IMR-90 (cell line): ENCODE data around the gene C1orf167. TPM values are rescaled to one million over a fixed set of nuclear protein-coding genes. Genes with fewer than 3 reads are reported as not detected.

ENCODE experiments used
- ATAC-seq: fragments of 200-7000 bp; cut with Tn5 transposase; 2 replicates; pipeline ENCODE4 v1.9.1; 2020; ENCODE audit warnings: low read depth, mild to moderate bottlenecking, moderate library complexity
- BruUV-seq: library from RNA; stranded (reverse); fragments of 400-500 nt; replicated peaks from 2 replicates; lab custom pipeline; 2021; lab: Mats Ljungman, UMichigan
- CTCF ChIA-PET: fragments of 300-600 bp; formaldehyde crosslinking; extraction: SDS; loops from one replicate; lab custom pipeline; 2021; ENCODE audit warnings: antibody characterized with exemption; lab: Yijun Ruan, JAX
- POLR2A ChIA-PET: fragments of 300-600 bp; sonication (Branson Sonifier 250); formaldehyde crosslinking; loops from one replicate; lab custom pipeline; 2022; ENCODE audit warnings: antibody characterized with exemption; ENCODE audit not compliant: unreplicated experiment; lab: Charles Lee
- DNase-seq: peaks from one replicate; pipeline ENCODE4 v3.0.0; 2013
- H2AFZ ChIP-seq: replicated peaks from 2 replicates; pipeline ENCODE3; 2013; ENCODE audit warnings: low read length, mild to moderate bottlenecking; ENCODE audit not compliant: poor library complexity
- H2AK5ac ChIP-seq: 2 replicates; pipeline ENCODE4 v1.6.1; 2013; ENCODE audit warnings: low read depth, low read length, inconsistent platforms
- H2AK9ac ChIP-seq: replicated peaks from 2 replicates; pipeline ENCODE3; 2013; ENCODE audit warnings: mild to moderate bottlenecking, low read depth, low read length, moderate library complexity; ENCODE audit not compliant: poor library complexity
- H2BK120ac ChIP-seq: 2 replicates; pipeline ENCODE4 v1.6.1; 2013; ENCODE audit warnings: low read depth, low read length, inconsistent platforms
- H2BK15ac ChIP-seq: 3 replicates; pipeline ENCODE4 v1.6.1; 2013; ENCODE audit warnings: low read depth, low read length, inconsistent platforms
- H2BK20ac ChIP-seq: 2 replicates; pipeline ENCODE4 v1.6.1; 2013; ENCODE audit warnings: low read depth, mild to moderate bottlenecking, inconsistent platforms, low read length, moderate library complexity
- H2BK5ac ChIP-seq: 2 replicates; pipeline ENCODE4 v1.6.1; 2013; ENCODE audit warnings: mild to moderate bottlenecking, low read depth, low read length, inconsistent platforms; ENCODE audit not compliant: poor library complexity, severe bottlenecking
- H3K14ac ChIP-seq: replicated peaks from 2 replicates; pipeline ENCODE4 v1.6.1; 2013; ENCODE audit warnings: low read depth, low read length, inconsistent platforms
- H3K18ac ChIP-seq: 2 replicates; pipeline ENCODE4 v1.6.1; 2013; ENCODE audit warnings: low read depth, low read length, control low read depth
- H3K23ac ChIP-seq: 2 replicates; pipeline ENCODE4 v1.6.1; 2013; ENCODE audit warnings: low read depth, low read length, inconsistent platforms
- H3K27ac ChIP-seq: 2 replicates; pipeline ENCODE4 v1.5.1; 2013; ENCODE audit warnings: mild to moderate bottlenecking, control low read depth, low read length; ENCODE audit not compliant: insufficient read depth
- H3K27me3 ChIP-seq: 2 replicates; pipeline ENCODE4 v1.6.1; 2013; ENCODE audit warnings: low read length; ENCODE audit not compliant: control insufficient read depth, insufficient read depth
- H3K36me3 ChIP-seq: 2 replicates; pipeline ENCODE4 v1.6.1; 2013; ENCODE audit warnings: low read length, mixed read lengths; ENCODE audit not compliant: control insufficient read depth, insufficient read depth
- H3K4ac ChIP-seq: 2 replicates; pipeline ENCODE4 v1.6.1; 2013; ENCODE audit warnings: low read depth, low read length, inconsistent platforms
- H3K4me1 ChIP-seq: 2 replicates; pipeline ENCODE4 v1.6.1; 2013; ENCODE audit warnings: low read length, mixed read lengths; ENCODE audit not compliant: control insufficient read depth, insufficient read depth
- H3K4me2 ChIP-seq: 2 replicates; pipeline ENCODE4 v1.6.1; 2013; ENCODE audit warnings: low read depth, mild to moderate bottlenecking, control low read depth, low read length, moderate library complexity
- H3K4me3 ChIP-seq: 2 replicates; pipeline ENCODE4 v1.5.1; 2013; ENCODE audit warnings: low read depth, mild to moderate bottlenecking, control low read depth, low read length, moderate library complexity; ENCODE audit not compliant: insufficient read depth
- H3K56ac ChIP-seq: 2 replicates; pipeline ENCODE4 v1.6.1; 2013; ENCODE audit warnings: low read length, inconsistent platforms; ENCODE audit not compliant: insufficient read depth; ENCODE audit errors: extremely low read depth
- H3K79me1 ChIP-seq, 2 experiments: 2 replicates each; pipeline ENCODE4 v1.6.1; 2013; ENCODE audit warnings: low read length in 2 of 2, inconsistent platforms in 1 of 2, low read depth in 1 of 2
- H3K9ac ChIP-seq: 2 replicates; pipeline ENCODE4 v1.6.1; 2013; ENCODE audit warnings: low read depth, low read length, control low read depth
- H3K9me1 ChIP-seq: 2 replicates; pipeline ENCODE4 v1.6.1; 2013; ENCODE audit warnings: low read length, inconsistent platforms; ENCODE audit not compliant: insufficient read depth
- H3K9me3 ChIP-seq: 2 replicates; pipeline ENCODE4 v1.6.1; 2013; ENCODE audit warnings: low read length; ENCODE audit not compliant: control insufficient read depth, insufficient read depth
- H4K20me1 ChIP-seq: 2 replicates; pipeline ENCODE4 v1.6.1; 2013; ENCODE audit warnings: low read length, inconsistent platforms; ENCODE audit not compliant: insufficient read depth
- H4K5ac ChIP-seq: 2 replicates; pipeline ENCODE4 v1.6.1; 2013; ENCODE audit warnings: mild to moderate bottlenecking, low read depth, low read length, control low read depth
- H4K8ac ChIP-seq, 2 experiments: 2 replicates each; pipeline ENCODE4 v1.6.1; 2013; ENCODE audit warnings: low read depth in 2 of 2, low read length in 2 of 2, control low read depth in 1 of 2, inconsistent platforms in 1 of 2
- H4K91ac ChIP-seq: 2 replicates; pipeline ENCODE4 v1.6.1; 2013; ENCODE audit warnings: low read depth, low read length, inconsistent platforms; ENCODE audit not compliant: insufficient read depth
- CHD1 ChIP-seq: IDR thresholded peaks from 2 replicates; pipeline ENCODE4 v1.6.1; 2012; ENCODE audit warnings: low read depth, low read length, improper control_type of control experiment
- POLR2A ChIP-seq: IDR thresholded peaks from 2 replicates; pipeline ENCODE4 v1.6.1; 2012; ENCODE audit warnings: mild to moderate bottlenecking, low read depth, low read length
- RFX5 ChIP-seq: IDR thresholded peaks from 2 replicates; pipeline ENCODE4 v1.8.0; 2012; ENCODE audit warnings: low read depth, mild to moderate bottlenecking, low read length, moderate library complexity
- WGBS, 2 experiments: methylation state at CpG; one replicate each; pipeline versions ENCODE4 v1.1.5 to v1.1.7; 2013; ENCODE audit warnings: missing lambda C conversion rate in 2 of 2; ENCODE audit not compliant: insufficient read length in 1 of 2; ENCODE audit errors: extremely low coverage in 2 of 2; 5-methylcytosine and 5-hydroxymethylcytosine counted together
- dilution Hi-C: fragments of 300-500 bp; cut with HindIII; formaldehyde crosslinking; loops from one replicate; pipeline ENCODE4 v1.14.3; 2018; ENCODE audit warnings: low sequenced_read_pairs; ENCODE audit not compliant: unreplicated experiment
- in situ Hi-C: fragments of 300-500 bp; cut with MboI; formaldehyde crosslinking; loops from 3 replicates; pipeline ENCODE4 v1.14.3; 2019; ENCODE audit warnings: low sequenced_read_pairs, inconsistent platforms, mixed read lengths
- intact Hi-C: fragments of 100-400 bp; cut with micrococcal nuclease; formaldehyde crosslinking; loops from 2 replicates; pipeline ENCODE4 v1.10.0; 2022
- polyA plus RNA-seq, 3 experiments: library from polyadenylated mRNA; depleted of rRNA; stranded (reverse); fragments of >200 nt; gene quantifications; 2 replicates each; pipeline ENCODE4 v1.2.3, GENCODE V29; 2012; ENCODE audit warnings: low replicate concordance in 1 of 3
- total RNA-seq: library from RNA; depleted of rRNA; stranded (reverse); fragments of >200 nt; gene quantifications from 2 replicates; pipeline ENCODE4 v1.2.3, GENCODE V29; 2012
- TF ChIP-seq, protein P1 (sequence below): conservative IDR thresholded peaks from 2 replicates; pipeline ENCODE4 v1.5.1; 2012; ENCODE audit warnings: mild to moderate bottlenecking, low read depth, low read length, improper control_type of control experiment

C1orf167 gene
- total and polyA plus RNA-seq, 2 of the 4 experiments (the other 2 are of a cell fraction), result under 0.01 to 0.15 TPM

GRCh38 chr1:11795238-11795890 is 33.4 kb downstream of the C1orf167 start:
- Histone ChIP-seq H2AK9ac (peak overlapping the region; percentile 50), H3K4ac (no peak overlapping the region), H3K9me1 (peaks cover 24% of the 10 kb centered on the region), H2AK5ac (no peak overlapping the region), H3K4me3 (no peak overlapping the region), H4K8ac (no peak overlapping the region), H3K18ac (no peak overlapping the region), H4K5ac (no peak overlapping the region), H3K4me2 (no peak overlapping the region), H3K23ac (no peak overlapping the region), H3K14ac (no peak overlapping the region), H2BK15ac (no peak overlapping the region), H3K9ac (no peak overlapping the region), H3K79me1 (peaks cover 0 to 9% of the 10 kb centered on the region in 2 experiments; a peak in 2 of 4 replicates), H2BK120ac (no peak overlapping the region), H3K4me1 (peaks cover 24% of the 10 kb centered on the region), H3K9me3 (no peaks in the 10 kb centered on the region), H3K36me3 (peaks cover 50% of the 10 kb centered on the region), H3K56ac (no peak overlapping the region), H3K27ac (no peak overlapping the region), H4K91ac (no peak overlapping the region), H2AFZ (no peak overlapping the region), H4K20me1 (no peaks in the 10 kb centered on the region), H3K27me3 (no peaks in the 10 kb centered on the region), H2BK20ac (no peak overlapping the region), H2BK5ac (no peak overlapping the region)
- no TSS peak for BruUV-seq
- 92% methylated on average over 9 of the region's 14 CpGs; no CpG with 5 or more reads in 1 of the 2 experiments for WGBS, 2 experiments
- no peak for DNase-seq
- ChIA-PET POLR2A (no interaction called here), CTCF (interaction anchor here (0.5 kb wide), 1 partner anchor 9 kb away, joined by 3 read pairs; no protein-coding TSS in a partner anchor)
- intact Hi-C loops (no loop called here), dilution Hi-C loops (no loop called here), in situ Hi-C loops (no loop called here)
- TF ChIP-seq, protein P1, sequence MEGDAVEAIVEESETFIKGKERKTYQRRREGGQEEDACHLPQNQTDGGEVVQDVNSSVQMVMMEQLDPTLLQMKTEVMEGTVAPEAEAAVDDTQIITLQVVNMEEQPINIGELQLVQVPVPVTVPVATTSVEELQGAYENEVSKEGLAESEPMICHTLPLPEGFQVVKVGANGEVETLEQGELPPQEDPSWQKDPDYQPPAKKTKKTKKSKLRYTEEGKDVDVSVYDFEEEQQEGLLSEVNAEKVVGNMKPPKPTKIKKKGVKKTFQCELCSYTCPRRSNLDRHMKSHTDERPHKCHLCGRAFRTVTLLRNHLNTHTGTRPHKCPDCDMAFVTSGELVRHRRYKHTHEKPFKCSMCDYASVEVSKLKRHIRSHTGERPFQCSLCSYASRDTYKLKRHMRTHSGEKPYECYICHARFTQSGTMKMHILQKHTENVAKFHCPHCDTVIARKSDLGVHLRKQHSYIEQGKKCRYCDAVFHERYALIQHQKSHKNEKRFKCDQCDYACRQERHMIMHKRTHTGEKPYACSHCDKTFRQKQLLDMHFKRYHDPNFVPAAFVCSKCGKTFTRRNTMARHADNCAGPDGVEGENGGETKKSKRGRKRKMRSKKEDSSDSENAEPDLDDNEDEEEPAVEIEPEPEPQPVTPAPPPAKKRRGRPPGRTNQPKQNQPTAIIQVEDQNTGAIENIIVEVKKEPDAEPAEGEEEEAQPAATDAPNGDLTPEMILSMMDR, result no peak
- TF ChIP-seq RFX5, result no peak
- TF ChIP-seq POLR2A, result no peak
- no peak for TF ChIP-seq CHD1
- ATAC-seq, result no peak
